HFFc6 (cell line): ENCODE measurements around the gene SNRPA. TPM values are rescaled to one million over a fixed set of nuclear protein-coding genes. Genes with fewer than 3 reads are reported as not detected.
"Not testable (repeated sequence)": the region's sequence is repeated elsewhere in the genome, so short reads cannot be mapped to it uniquely, and the experiment has no call there.

Experiments used
- DNase-seq: peaks from one replicate; pipeline ENCODE4 v3.0.0-alpha.2; 2018
- H3K27ac Mint-ChIP-seq: 2 replicates; pipeline ENCODE4 v1.8.0; 2020; ENCODE audit warnings: mild to moderate bottlenecking, mixed read lengths
- H3K27me3 Mint-ChIP-seq: 2 replicates; pipeline ENCODE4 v1.8.0; 2021; ENCODE audit warnings: mild to moderate bottlenecking, moderate library complexity, mixed read lengths; ENCODE audit not compliant: insufficient read depth
- H3K36me3 Mint-ChIP-seq: 2 replicates; pipeline ENCODE4 v1.8.0; 2021; ENCODE audit warnings: low read depth, mixed read lengths
- H3K4me1 Mint-ChIP-seq: 2 replicates; pipeline ENCODE4 v1.8.0; 2020; ENCODE audit warnings: low read depth, mixed read lengths
- H3K4me3 Mint-ChIP-seq: 2 replicates; pipeline ENCODE4 v1.8.0; 2020; ENCODE audit warnings: mild to moderate bottlenecking, moderate library complexity, mixed read lengths
- H3K9me3 Mint-ChIP-seq: 2 replicates; pipeline ENCODE4 v1.8.0; 2020; ENCODE audit warnings: mild to moderate bottlenecking, mixed read lengths
- CTCF ChIP-seq: fragments of 200-600 bp; sonication (generic); IDR thresholded peaks from 2 replicates; pipeline ENCODE4 v1.5.0; 2021; ENCODE audit warnings: antibody characterized with exemption, mild to moderate bottlenecking
- total RNA-seq, 6 experiments: library from RNA; stranded (reverse); fragmentation: NEBNext Ultra II Directional; extraction: Animal tissue kit (Norgen Biotek cat#: 25700); gene quantifications; 2 replicates in 1 of 6; 3 replicates in 5 of 6; pipeline ENCODE4 v1.2.3, GENCODE V29; 2021

The SNRPA gene
- total RNA-seq, 6 experiments from 2014 or later: 87.8 to 120 (median 104) TPM

- Mint-ChIP-seq H3K27me3 (peaks cover 2% of the 10 kb centered on the region; the same call in 1 of the 2 replicates), H3K36me3 (peaks cover 26% of the 10 kb centered on the region), H3K4me3 (no peak overlapping the region), H3K4me1 (peaks cover 44% of the 10 kb centered on the region), H3K9me3 (no peaks in the 10 kb centered on the region), H3K27ac (no peak overlapping the region)
- no peak for DNase-seq
- TF ChIP-seq CTCF: no peak
Measured at GRCh38 chr19:40723661-40724254, 27.2 kb upstream of the SNRPA start.

GRCh38 chr19:40724315-40724714 lies 26.7 kb upstream of the SNRPA start:
- no peak overlapping the region for H3K4me3 Mint-ChIP-seq
- H3K4me1 Mint-ChIP-seq: peaks cover 43% of the 10 kb centered on the region
- H3K27me3 Mint-ChIP-seq: peaks cover 2% of the 10 kb centered on the region; the same call in 1 of the 2 replicates
- DNase-seq: no peak
- peaks cover 26% of the 10 kb centered on the region for H3K36me3 Mint-ChIP-seq
- no peak overlapping the region for H3K27ac Mint-ChIP-seq
- no peak for TF ChIP-seq CTCF
- no peaks in the 10 kb centered on the region for H3K9me3 Mint-ChIP-seq

GRCh38 chr19:40724855-40725254 lies 26.1 kb upstream of the SNRPA start:
- H3K27me3 Mint-ChIP-seq: peaks cover 2% of the 10 kb centered on the region; the same call in 1 of the 2 replicates
- no peak overlapping the region for H3K27ac Mint-ChIP-seq
- no peak for DNase-seq
- peaks cover 38% of the 10 kb centered on the region for H3K4me1 Mint-ChIP-seq
- no peak for TF ChIP-seq CTCF
- H3K36me3 Mint-ChIP-seq: peaks cover 26% of the 10 kb centered on the region
- no peaks in the 10 kb centered on the region for H3K9me3 Mint-ChIP-seq
- no peak overlapping the region for H3K4me3 Mint-ChIP-seq

GRCh38 chr19:40726279-40726678 lies 24.7 kb upstream of the SNRPA start:
- Mint-ChIP-seq H3K9me3 (no peaks in the 10 kb centered on the region), H3K4me3 (no peak overlapping the region), H3K4me1 (peaks cover 24% of the 10 kb centered on the region), H3K27me3 (peaks cover 2% of the 10 kb centered on the region; the same call in 1 of the 2 replicates), H3K36me3 (peaks cover 25% of the 10 kb centered on the region), H3K27ac (no peak overlapping the region)
- no peak for DNase-seq
- TF ChIP-seq CTCF: no peak

- peaks cover 28% of the 10 kb centered on the region for H3K36me3 Mint-ChIP-seq
Measured at GRCh38 chr19:40730065-40730464, 20.9 kb upstream of the SNRPA start.

GRCh38 chr19:40732304-40732703 lies 18.7 kb upstream of the SNRPA start:
- not testable (repeated sequence) for H3K27ac Mint-ChIP-seq

More at GRCh38 chr19:40730065-40730464, 20.9 kb upstream of the SNRPA start:
- not testable (repeated sequence) for H3K4me1 Mint-ChIP-seq, H3K27ac Mint-ChIP-seq, H3K27me3 Mint-ChIP-seq, H3K9me3 Mint-ChIP-seq, H3K4me3 Mint-ChIP-seq, DNase-seq

More at GRCh38 chr19:40732304-40732703, 18.7 kb upstream of the SNRPA start:
- not testable (repeated sequence) for H3K9me3 Mint-ChIP-seq, DNase-seq, H3K4me1 Mint-ChIP-seq, H3K27me3 Mint-ChIP-seq, H3K4me3 Mint-ChIP-seq
- peaks cover 40% of the 10 kb centered on the region for H3K36me3 Mint-ChIP-seq
